Left lung (tissue), 10 donors: Measurements from ENCODE around the gene PIAS3. TPM values are rescaled to one million over a fixed set of nuclear protein-coding genes. Genes with fewer than 3 reads are reported as not detected.

Source experiments
- ATAC-seq: fragments of 200-7000 bp; cut with Tn5 transposase; one replicate; pipeline ENCODE4 v1.9.1; 2020; ENCODE audit warnings: moderate library complexity
- DNase-seq, 4 donors: peaks; one replicate each; pipeline ENCODE4 v3.0.0-alpha.2; 2013 to 2020
- H3K27ac ChIP-seq, 2 donors: fragments of 200-600 bp; sonication (generic) in 1 of 2; one replicate each; pipeline versions ENCODE4 v1.5.0 to v1.8.0; 2020 to 2021
- H3K27me3 ChIP-seq, 2 donors: fragments of 200-600 bp; sonication (generic) in 1 of 2; one replicate each; pipeline versions ENCODE4 v1.5.0 to v1.8.0; 2020 to 2021
- H3K36me3 ChIP-seq, 2 donors: fragments of 200-600 bp; sonication (generic) in 1 of 2; one replicate each; pipeline versions ENCODE4 v1.5.0 to v1.8.0; 2020 to 2021
- H3K4me1 ChIP-seq, 2 donors: fragments of 200-600 bp; one replicate each; pipeline ENCODE4 v1.8.0; 2021
- H3K4me3 ChIP-seq, 2 donors: fragments of 200-600 bp; sonication (generic) in 1 of 2; one replicate each; pipeline versions ENCODE4 v1.5.0 to v1.8.0; 2020 to 2021; ENCODE audit warnings: mild to moderate bottlenecking in 1 of 2
- H3K9me3 ChIP-seq, 2 donors: fragments of 200-600 bp; sonication (generic) in 1 of 2; one replicate each; pipeline versions ENCODE4 v1.5.0 to v1.8.0; 2020 to 2021
- CTCF ChIP-seq, 2 donors: fragments of 200-600 bp; sonication (generic) in 1 of 2; IDR thresholded peaks; one replicate each; pipeline versions ENCODE4 v1.5.0 to v1.8.0; 2021; ENCODE audit warnings: antibody characterized with exemption in 2 of 2
- intact Hi-C, 2 donors: fragments of 100-400 bp; cut with DNase I; formaldehyde crosslinking; loops; one replicate each; pipeline versions ENCODE4 v1.11.2 to v1.14.2; 2022
- polyA plus RNA-seq, 6 donors: library from polyadenylated mRNA; unstranded; fragments of 120-200 nt; gene quantifications; one replicate each; pipeline ENCODE4 v1.2.1, GENCODE V29; 2013; ENCODE audit not compliant: insufficient read length in 6 of 6
- total RNA-seq, 2 donors: library from RNA; stranded (reverse); fragmentation: NEBNext Ultra II Directional; extraction: Animal tissue kit (Norgen Biotek cat#: 25700); gene quantifications; one replicate each; pipeline ENCODE4 v1.2.1, GENCODE V29; 2021
- donor health status: DM: no; HTN: yes; CAD: no.
- donor health status: DM: no; HTN: no; CAD: no.

PIAS3 gene
- total and polyA plus RNA-seq, 8 donors: 35.8 to 98.0 (median 69.6) TPM

GRCh38 chr1:145891587-145892485 lies 33.0 kb upstream of the PIAS3 start:
- DNase-seq (peak; percentile 88 to 96 (median 92)), ATAC-seq (peak; percentile 96)
- peaks cover 25 to 38% of the 10 kb centered on the region in 2 donors for H3K4me1 ChIP-seq
- no peaks in the 10 kb centered on the region for H3K9me3 ChIP-seq
- H3K36me3 ChIP-seq: no peaks in the 10 kb centered on the region
- peak overlapping the region; percentile 86 to 93 for H3K27ac ChIP-seq
- H3K4me3 ChIP-seq: no peak overlapping the region
- peak; percentile 80 to 96 for TF ChIP-seq CTCF (IDR thresholded peaks at IDR 0.05)
- intact Hi-C loops: no loop called here
- no peaks in the 10 kb centered on the region for H3K27me3 ChIP-seq

- H3K4me1 ChIP-seq: peaks cover 28 to 38% of the 10 kb centered on the region in 2 donors
- TF ChIP-seq CTCF (IDR thresholded peaks at IDR 0.05): no peak
- no peak overlapping the region for H3K4me3 ChIP-seq
- intact Hi-C loops: no loop called here
- no peaks in the 10 kb centered on the region for H3K9me3 ChIP-seq
- peak overlapping the region; percentile 86 to 93 for H3K27ac ChIP-seq
- peak; percentile 67 for ATAC-seq
- peak in 2 of 4 donors; percentile 51 to 56 for DNase-seq
- no peaks in the 10 kb centered on the region for H3K27me3 ChIP-seq
- no peaks in the 10 kb centered on the region for H3K36me3 ChIP-seq
These were observed 32.3 kb upstream of the PIAS3 start for GRCh38 chr1:145891143-145891542.

DNA sequence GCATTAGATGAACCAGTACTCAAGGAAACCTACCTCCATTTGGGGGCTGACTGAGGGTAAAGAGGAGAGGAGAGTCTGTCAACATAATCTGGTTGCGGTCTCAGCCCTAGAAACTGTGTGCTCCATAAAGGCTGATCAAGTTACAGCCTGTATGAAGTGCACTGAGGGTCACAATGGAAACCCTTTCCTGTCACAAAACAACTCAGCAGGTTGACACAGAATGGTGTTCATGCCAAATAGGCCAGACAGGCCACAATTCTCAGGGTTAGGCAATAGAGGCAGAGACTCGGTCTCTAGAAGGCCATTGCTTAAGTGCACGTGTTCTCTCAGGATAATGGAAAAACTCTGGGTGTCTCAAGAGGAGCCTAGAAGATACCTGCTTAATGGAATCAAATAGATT lies 30.8 kb upstream of the PIAS3 start:
- Histone ChIP-seq H3K27me3 (peaks cover 0 to 7% of the 10 kb centered on the region in 2 donors), H3K4me3 (no peak overlapping the region), H3K4me1 (peaks cover 28 to 50% of the 10 kb centered on the region in 2 donors), H3K9me3 (no peaks in the 10 kb centered on the region), H3K36me3 (no peaks in the 10 kb centered on the region), H3K27ac (peak overlapping the region in 1 of 2 donors; percentile 51)
- DNase-seq (no peak), ATAC-seq (no peak)
- no peak for TF ChIP-seq CTCF (IDR thresholded peaks at IDR 0.05)
- intact Hi-C loops: no loop called here

- DNase-seq (no peak), ATAC-seq (no peak)
These were observed 28.8 kb upstream of the PIAS3 start for GRCh38 chr1:145887631-145888030.

More at GRCh38 chr1:145887631-145888030, 28.8 kb upstream of the PIAS3 start:
- no peak for TF ChIP-seq CTCF (IDR thresholded peaks at IDR 0.05)
- Histone ChIP-seq H3K4me3 (no peak overlapping the region), H3K27ac (no peak overlapping the region), H3K4me1 (peaks cover 24 to 40% of the 10 kb centered on the region in 2 donors), H3K27me3 (peaks cover 0 to 16% of the 10 kb centered on the region in 2 donors), H3K36me3 (no peaks in the 10 kb centered on the region), H3K9me3 (no peaks in the 10 kb centered on the region)
- intact Hi-C loops: no loop called here
